ENCODE results near the gene SLC6A6. TPM values are rescaled to one million over a fixed set of nuclear protein-coding genes. Genes with fewer than 3 reads are reported as not detected.
A peak's percentile ranks its signal among the peaks of the same experiment; 100 is the strongest.

Gene SLC6A6
- total RNA-seq, 2 experiments from 2014 or later: 39.8 to 42.6 TPM

- no peak for ATAC-seq (ENCODE audit: low read depth)
- H3K27ac Mint-ChIP-seq: peak overlapping the region; percentile 44
- no peaks in the 10 kb centered on the region for H3K36me3 Mint-ChIP-seq
- POLR2A ChIA-PET: no interaction called here
- no peak overlapping the region for H3K4me3 Mint-ChIP-seq
- peaks cover 4% of the 10 kb centered on the region for H3K27me3 Mint-ChIP-seq
- no peaks in the 10 kb centered on the region for H3K9me3 Mint-ChIP-seq
- no peak for DNase-seq
- H3K4me1 Mint-ChIP-seq: peaks cover 5% of the 10 kb centered on the region
Measured at GRCh38 chr3:14366915-14367823, 35.2 kb upstream of the SLC6A6 start.

DNA sequence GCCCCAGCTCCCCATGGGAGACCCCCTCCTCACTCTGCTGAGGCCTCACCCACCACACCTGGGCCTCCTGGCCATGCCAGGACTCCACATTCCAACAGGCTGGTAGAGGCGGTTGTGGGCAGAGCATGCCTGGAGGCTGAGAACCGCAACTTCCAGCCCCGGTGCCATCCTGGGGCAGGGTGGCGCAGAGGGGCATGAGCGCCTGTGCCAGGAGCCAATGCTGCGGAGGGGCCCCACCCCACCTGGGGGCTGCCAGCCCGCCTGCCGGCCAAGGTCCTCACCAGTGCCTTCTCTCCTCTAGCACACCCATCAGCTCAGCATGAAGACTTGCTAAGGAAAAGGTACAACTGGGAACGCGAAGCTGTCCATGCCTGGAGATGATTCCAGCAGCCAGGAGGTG, 34.3 kb upstream of the SLC6A6 start:
- DNase-seq: no peak
- POLR2A ChIA-PET: no interaction called here
- Mint-ChIP-seq H3K27me3 (peaks cover 5% of the 10 kb centered on the region), H3K36me3 (no peaks in the 10 kb centered on the region), H3K9me3 (no peaks in the 10 kb centered on the region), H3K4me3 (no peak overlapping the region), H3K27ac (no peak overlapping the region), H3K4me1 (peaks cover 5% of the 10 kb centered on the region)
- no peak for ATAC-seq (ENCODE audit: low read depth)

DNA sequence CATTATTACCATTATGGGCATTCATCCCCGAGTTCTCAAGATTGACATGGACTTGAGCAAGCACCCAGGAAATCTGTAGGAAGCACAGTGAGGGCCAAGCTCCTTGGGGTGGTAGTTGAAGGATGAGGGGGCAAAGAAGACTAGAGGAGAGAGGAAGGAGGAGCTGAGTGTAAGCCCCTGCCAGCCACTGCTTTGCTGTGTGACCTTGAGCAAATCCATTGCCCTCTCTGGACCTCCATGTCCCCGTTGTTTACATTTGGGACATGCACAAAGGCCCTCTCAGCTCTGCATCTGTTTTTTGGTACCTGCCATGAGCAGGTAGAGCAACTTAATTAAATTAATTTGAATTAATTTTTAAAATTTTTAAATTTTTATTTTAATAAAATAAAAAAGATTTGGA, 33.5 kb upstream of the SLC6A6 start:
- Mint-ChIP-seq H3K27ac (no peak overlapping the region), H3K9me3 (no peaks in the 10 kb centered on the region), H3K4me3 (no peak overlapping the region), H3K4me1 (peaks cover 5% of the 10 kb centered on the region), H3K36me3 (no peaks in the 10 kb centered on the region), H3K27me3 (peaks cover 5% of the 10 kb centered on the region)
- DNase-seq: no peak
- POLR2A ChIA-PET: no interaction called here
- ATAC-seq (ENCODE audit: low read depth): no peak

DNA sequence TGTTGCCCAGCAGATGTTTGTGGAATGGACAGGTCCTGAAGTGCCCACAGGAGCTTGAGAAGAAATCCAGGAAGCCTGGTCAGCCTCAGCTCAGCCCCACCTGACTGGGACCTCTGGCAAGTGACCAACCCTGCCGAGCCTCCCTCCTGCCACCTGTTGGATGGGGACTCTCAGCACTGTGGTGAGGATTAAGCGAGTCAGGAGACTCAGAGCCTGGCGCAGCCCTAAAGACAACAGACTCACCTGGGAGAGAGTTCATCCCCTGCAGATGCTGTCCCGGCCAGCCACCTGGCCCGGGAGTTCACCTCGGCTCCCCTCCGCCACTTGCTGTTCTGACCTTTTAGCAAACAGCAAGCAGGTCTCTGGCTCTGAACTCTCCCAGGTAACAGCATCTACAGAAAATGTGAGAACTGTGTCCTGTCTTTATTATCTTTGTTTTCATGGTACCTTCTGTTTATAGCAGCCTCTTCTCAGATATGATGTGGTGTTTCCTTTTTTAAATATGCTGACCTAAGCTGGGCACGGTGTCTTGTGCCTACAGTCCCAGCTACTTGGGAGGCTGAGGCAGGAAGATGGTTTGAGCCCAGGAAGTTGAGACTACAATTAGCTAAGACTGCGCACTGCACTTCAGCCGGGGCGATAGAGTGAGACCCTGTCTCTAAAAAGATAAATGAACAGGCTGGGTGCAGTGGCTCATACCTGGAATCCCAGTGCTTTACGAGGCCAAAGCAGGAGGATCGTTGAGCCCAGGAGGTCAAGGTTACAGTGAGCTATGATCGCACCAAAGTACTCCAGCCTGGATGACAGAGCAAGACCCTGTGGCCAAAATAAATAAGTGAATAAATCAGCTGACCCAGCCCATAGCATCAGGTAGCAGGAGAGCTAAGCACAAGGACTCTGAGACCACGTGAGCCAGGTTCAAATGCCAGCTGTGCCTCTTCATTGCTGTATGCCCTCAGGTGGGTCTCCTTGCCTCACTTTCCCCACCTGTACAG, 32.4 kb upstream of the SLC6A6 start:
- Mint-ChIP-seq H3K36me3 (no peaks in the 10 kb centered on the region), H3K27me3 (peaks cover 5% of the 10 kb centered on the region), H3K4me1 (peaks cover 4% of the 10 kb centered on the region), H3K9me3 (no peaks in the 10 kb centered on the region), H3K27ac (no peak overlapping the region), H3K4me3 (no peak overlapping the region)
- POLR2A ChIA-PET: no interaction called here
- DNase-seq: no peak
- no peak for ATAC-seq (ENCODE audit: low read depth)

- Mint-ChIP-seq H3K27me3 (peaks cover 5% of the 10 kb centered on the region), H3K36me3 (no peaks in the 10 kb centered on the region), H3K9me3 (no peaks in the 10 kb centered on the region), H3K27ac (no peak overlapping the region), H3K4me3 (no peak overlapping the region), H3K4me1 (peaks cover 4% of the 10 kb centered on the region)
- POLR2A ChIA-PET: no interaction called here
- ATAC-seq (ENCODE audit: low read depth) (no peak), DNase-seq (no peak)
Measured at GRCh38 chr3:14370720-14371572, 31.5 kb upstream of the SLC6A6 start.

DNA sequence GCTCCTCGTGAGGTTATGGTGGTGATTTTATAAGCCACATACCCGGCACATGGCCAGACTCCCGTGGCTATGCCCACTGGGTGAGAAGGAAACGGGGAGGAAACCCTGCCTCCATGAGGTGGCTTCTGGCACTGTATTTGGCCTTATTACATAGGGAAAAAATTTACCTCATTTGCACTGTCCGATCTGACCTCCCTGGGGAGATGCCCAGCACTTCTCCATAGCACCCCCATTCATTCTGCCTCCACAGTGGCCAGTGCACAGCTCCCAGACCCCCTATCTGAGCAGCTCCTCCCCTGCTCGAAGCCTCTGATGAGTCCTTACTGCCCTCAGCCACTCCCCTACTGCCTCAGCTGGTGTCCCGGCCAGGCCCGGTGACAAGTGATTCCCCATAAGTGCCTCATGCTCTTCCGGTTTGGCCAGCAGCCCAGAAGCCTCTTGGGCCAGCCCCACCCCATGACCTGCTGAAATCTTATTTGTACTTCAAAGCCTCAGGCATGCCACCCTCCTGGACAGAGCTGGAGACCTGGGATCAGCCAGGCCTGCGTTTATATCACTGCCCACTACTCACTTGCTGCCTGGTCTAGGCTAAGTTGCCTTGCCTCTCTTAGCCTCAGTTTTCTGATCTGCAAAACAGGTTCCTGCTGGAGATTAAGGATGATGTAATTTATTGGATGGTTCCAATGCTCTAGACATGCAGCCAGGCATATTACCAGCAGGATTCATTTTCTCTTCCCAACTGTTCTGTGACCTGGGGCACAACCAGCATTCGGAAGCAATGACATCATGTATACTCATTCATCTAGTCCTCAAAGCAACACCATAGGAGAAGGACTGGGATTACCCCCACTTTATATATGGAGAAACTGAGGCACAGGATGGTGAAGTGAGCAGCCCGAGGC, 30.6 kb upstream of the SLC6A6 start:
- Mint-ChIP-seq H3K27ac (no peak overlapping the region), H3K9me3 (no peaks in the 10 kb centered on the region), H3K27me3 (peaks cover 5% of the 10 kb centered on the region), H3K36me3 (no peaks in the 10 kb centered on the region), H3K4me3 (no peak overlapping the region), H3K4me1 (peaks cover 5% of the 10 kb centered on the region)
- POLR2A ChIA-PET: no interaction called here
- ATAC-seq (ENCODE audit: low read depth) (peak; percentile 20), DNase-seq (no peak)

DNA sequence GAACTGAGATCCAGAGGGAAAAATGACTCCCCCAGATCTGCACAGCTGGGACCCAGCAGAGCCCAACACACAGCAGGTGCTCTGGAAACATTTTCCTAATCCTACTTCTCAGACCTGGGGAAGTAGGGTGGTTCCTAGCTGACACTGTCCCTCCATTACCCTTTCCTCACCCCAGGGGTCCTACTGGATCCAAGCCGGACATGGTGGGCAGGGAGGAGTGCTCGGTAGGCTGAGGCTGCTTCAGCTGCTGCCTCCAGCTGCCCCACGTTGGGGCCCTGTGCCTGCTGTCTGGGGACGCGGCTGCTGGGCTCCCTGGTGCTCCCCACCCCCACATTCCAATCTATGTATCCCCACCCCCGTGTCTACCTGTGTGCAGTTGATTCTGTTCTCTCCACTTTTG, 29.8 kb upstream of the SLC6A6 start:
- Mint-ChIP-seq H3K27me3 (peaks cover 5% of the 10 kb centered on the region), H3K4me1 (peaks cover 11% of the 10 kb centered on the region), H3K9me3 (no peaks in the 10 kb centered on the region), H3K4me3 (no peak overlapping the region), H3K27ac (peak overlapping the region; percentile 12), H3K36me3 (no peaks in the 10 kb centered on the region)
- ATAC-seq (ENCODE audit: low read depth) (no peak), DNase-seq (no peak)
- POLR2A ChIA-PET: no interaction called here

- H3K4me3 Mint-ChIP-seq: no peak overlapping the region
- H3K27ac Mint-ChIP-seq: no peak overlapping the region
- no peaks in the 10 kb centered on the region for H3K9me3 Mint-ChIP-seq
- no peak for ATAC-seq (ENCODE audit: low read depth)
- POLR2A ChIA-PET: no interaction called here
- no peaks in the 10 kb centered on the region for H3K36me3 Mint-ChIP-seq
- no peak for DNase-seq
- peaks cover 18% of the 10 kb centered on the region for H3K4me1 Mint-ChIP-seq
- H3K27me3 Mint-ChIP-seq: peaks cover 5% of the 10 kb centered on the region
Measured at GRCh38 chr3:14373753-14374376, 28.5 kb upstream of the SLC6A6 start.

DNA sequence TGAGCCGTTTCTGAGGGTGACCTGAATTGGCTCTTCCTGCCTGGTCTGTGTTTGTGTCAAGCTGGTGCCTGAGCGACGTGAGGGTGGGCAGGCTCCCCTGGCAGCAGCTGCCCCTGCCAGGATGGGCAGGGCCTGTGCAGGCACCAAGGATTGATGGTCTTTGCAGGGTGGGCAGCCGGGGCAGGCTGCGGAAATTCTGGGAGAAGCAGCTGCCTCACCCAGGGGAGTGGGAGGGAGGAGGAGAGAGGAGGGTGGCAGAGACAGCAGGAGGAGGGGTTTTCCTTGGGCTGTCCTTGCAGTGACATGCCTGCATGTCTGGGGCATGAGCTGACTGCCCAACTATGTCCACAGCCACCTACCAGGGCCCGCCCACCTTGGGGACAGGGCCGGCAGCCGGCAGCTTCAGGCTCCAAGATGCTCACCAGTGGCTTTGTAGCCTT, 27.9 kb upstream of the SLC6A6 start:
- ATAC-seq (ENCODE audit: low read depth) (no peak), DNase-seq (no peak)
- POLR2A ChIA-PET: no interaction called here
- Mint-ChIP-seq H3K27ac (no peak overlapping the region), H3K4me3 (no peak overlapping the region), H3K4me1 (peaks cover 19% of the 10 kb centered on the region), H3K36me3 (no peaks in the 10 kb centered on the region), H3K27me3 (peaks cover 5% of the 10 kb centered on the region), H3K9me3 (no peaks in the 10 kb centered on the region)

DNA sequence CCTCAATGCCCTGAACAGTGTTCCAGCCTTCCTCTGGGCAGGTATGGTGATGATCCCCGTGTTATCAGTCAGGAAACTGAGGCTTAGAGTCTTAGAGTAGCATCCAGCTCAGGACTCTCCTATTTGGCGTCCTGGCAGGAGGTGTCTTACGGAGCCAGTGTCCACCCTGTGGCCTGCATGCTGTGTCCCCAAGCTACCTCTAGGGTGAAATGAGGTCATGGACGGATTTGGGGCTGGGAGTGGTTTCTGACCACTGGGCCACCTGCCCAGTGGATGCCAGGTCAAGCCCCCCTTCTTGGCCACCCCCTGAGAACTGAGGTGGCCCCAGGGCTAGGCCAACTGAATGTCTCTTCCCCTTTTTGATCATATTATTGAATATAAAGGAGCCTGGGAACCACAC, 27.2 kb upstream of the SLC6A6 start:
- Mint-ChIP-seq H3K27me3 (peaks cover 3% of the 10 kb centered on the region), H3K27ac (no peak overlapping the region), H3K4me3 (no peak overlapping the region), H3K36me3 (no peaks in the 10 kb centered on the region), H3K9me3 (no peaks in the 10 kb centered on the region), H3K4me1 (peaks cover 19% of the 10 kb centered on the region)
- POLR2A ChIA-PET: no interaction called here
- ATAC-seq (ENCODE audit: low read depth) (no peak), DNase-seq (no peak)

DNA sequence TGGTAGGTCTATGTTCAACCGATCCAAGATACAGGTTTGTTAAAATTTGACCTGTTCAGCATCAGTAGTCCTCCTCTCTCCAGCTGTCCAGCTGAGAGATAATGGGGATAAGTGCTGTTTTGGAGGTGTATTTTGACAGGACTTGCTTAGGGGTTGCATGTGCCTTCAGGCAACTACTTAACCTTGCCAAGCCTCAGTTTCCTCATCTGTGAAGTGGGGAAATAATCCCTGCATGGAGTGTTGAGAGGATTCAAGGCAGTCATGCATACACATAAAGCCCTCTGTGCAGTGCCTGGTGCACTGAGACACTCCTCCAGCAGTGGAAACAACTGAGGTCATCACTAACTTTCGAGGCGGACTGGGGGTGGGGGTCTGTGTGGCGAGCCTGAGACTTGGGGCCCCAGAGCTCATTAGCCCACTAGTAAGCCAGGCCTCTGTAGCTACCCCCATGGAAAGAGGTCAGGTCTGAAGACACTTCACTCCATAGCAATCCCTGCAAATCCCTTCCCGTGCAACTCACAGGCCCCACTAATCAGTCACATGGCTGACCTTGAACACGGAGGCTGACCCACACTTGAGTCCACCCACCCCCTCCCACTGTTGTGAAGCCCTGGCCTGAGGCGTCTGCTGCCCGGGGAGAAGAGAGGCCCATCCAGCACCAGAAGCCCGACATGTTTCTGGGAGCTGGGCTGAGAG, 25.9 kb upstream of the SLC6A6 start:
- Mint-ChIP-seq H3K27ac (peak overlapping the region; percentile 32), H3K27me3 (peaks cover 5% of the 10 kb centered on the region), H3K36me3 (no peaks in the 10 kb centered on the region), H3K9me3 (no peaks in the 10 kb centered on the region), H3K4me3 (no peak overlapping the region), H3K4me1 (peaks cover 23% of the 10 kb centered on the region)
- DNase-seq (no peak), ATAC-seq (ENCODE audit: low read depth) (no peak)
- POLR2A ChIA-PET: interaction anchor here (1.1 to 3.7 kb wide), 2 partner anchors 25 to 28 kb away, joined by 4 to 20 read pairs; partner anchors contain the start of gene SLC6A6
